ENCODE results near the gene UNG.

UNG gene

GRCh38 chr12:109065853-109066193 lies 31.6 kb upstream of the UNG start:
- CTCF ChIA-PET: no interaction called here
- Mint-ChIP-seq H3K4me1 (no peaks in the 10 kb centered on the region), H3K4me3 (no peak overlapping the region)

GRCh38 chr12:109069307-109070271 lies 27.8 kb upstream of the UNG start:
- CTCF ChIA-PET: interaction anchor here (1.2 kb wide), 1 partner anchor 23 kb away, joined by 8 read pairs; the partner anchor contains the start of gene ALKBH2
- Mint-ChIP-seq H3K36me3 (peaks cover 7% of the 10 kb centered on the region), H3K4me1 (no peaks in the 10 kb centered on the region), H3K4me3 (no peak overlapping the region), H3K9me3 (no peaks in the 10 kb centered on the region), H3K27ac (no peak overlapping the region), H3K27me3 (no peaks in the 10 kb centered on the region)
- DNase-seq: no peak

More at GRCh38 chr12:109065853-109066193, 31.6 kb upstream of the UNG start:
- Mint-ChIP-seq H3K36me3 (no peaks in the 10 kb centered on the region), H3K27ac (no peak overlapping the region), H3K9me3 (no peaks in the 10 kb centered on the region), H3K27me3 (no peaks in the 10 kb centered on the region)
- DNase-seq: no peak

GRCh38 chr12:109074866-109075265 lies 22.5 kb upstream of the UNG start:
- no peak for DNase-seq
- Mint-ChIP-seq H3K36me3 (peaks cover 29% of the 10 kb centered on the region), H3K4me1 (no peaks in the 10 kb centered on the region)

GRCh38 chr12:109082751-109083150 lies 14.6 kb upstream of the UNG start:
- H3K27ac Mint-ChIP-seq: no peak overlapping the region
- H3K4me3 Mint-ChIP-seq: no peak overlapping the region
- no peak for DNase-seq
- no peaks in the 10 kb centered on the region for H3K4me1 Mint-ChIP-seq
- CTCF ChIA-PET: no interaction called here
- H3K36me3 Mint-ChIP-seq: peaks cover 20% of the 10 kb centered on the region
- H3K27me3 Mint-ChIP-seq: no peaks in the 10 kb centered on the region
- peaks cover 4% of the 10 kb centered on the region for H3K9me3 Mint-ChIP-seq

More at GRCh38 chr12:109074866-109075265, 22.5 kb upstream of the UNG start:
- Mint-ChIP-seq H3K4me3 (no peak overlapping the region), H3K27me3 (no peaks in the 10 kb centered on the region), H3K27ac (no peak overlapping the region), H3K9me3 (peaks cover 4% of the 10 kb centered on the region)
- CTCF ChIA-PET: no interaction called here

- CTCF ChIA-PET: interaction anchor here (1.4 kb wide), 1 partner anchor 310 kb away, joined by 3 read pairs; no protein-coding TSS in a partner anchor
- Mint-ChIP-seq H3K9me3 (no peaks in the 10 kb centered on the region), H3K27ac (no peak overlapping the region), H3K36me3 (peaks cover 12% of the 10 kb centered on the region), H3K4me1 (no peaks in the 10 kb centered on the region), H3K27me3 (no peaks in the 10 kb centered on the region), H3K4me3 (no peak overlapping the region)
- DNase-seq: no peak
Observed at GRCh38 chr12:109084425-109084824, 13.0 kb upstream of the UNG start.

- CTCF ChIA-PET: no interaction called here
- Mint-ChIP-seq H3K4me1 (peaks cover 6% of the 10 kb centered on the region), H3K27me3 (no peaks in the 10 kb centered on the region), H3K36me3 (peaks cover 6% of the 10 kb centered on the region), H3K27ac (no peak overlapping the region), H3K9me3 (no peaks in the 10 kb centered on the region), H3K4me3 (no peak overlapping the region)
- DNase-seq: no peak
Observed at GRCh38 chr12:109085590-109085989, 11.8 kb upstream of the UNG start.

- Mint-ChIP-seq H3K4me1 (peaks cover 19% of the 10 kb centered on the region), H3K27me3 (no peaks in the 10 kb centered on the region), H3K36me3 (peaks cover 10% of the 10 kb centered on the region), H3K4me3 (no peak overlapping the region), H3K9me3 (no peaks in the 10 kb centered on the region), H3K27ac (no peak overlapping the region)
- DNase-seq: no peak
- CTCF ChIA-PET: interaction anchor here (1.0 to 1.1 kb wide), 2 partner anchors 35 to 137 kb away, joined by 3 to 4 read pairs; partner anchors contain the start of gene USP30
Observed at GRCh38 chr12:109087250-109087649, 10.1 kb upstream of the UNG start.

- DNase-seq: no peak
- H3K27ac Mint-ChIP-seq: no peak overlapping the region
- CTCF ChIA-PET: no interaction called here
- no peaks in the 10 kb centered on the region for H3K27me3 Mint-ChIP-seq
- H3K9me3 Mint-ChIP-seq: no peaks in the 10 kb centered on the region
- peaks cover 12% of the 10 kb centered on the region for H3K36me3 Mint-ChIP-seq
- H3K4me3 Mint-ChIP-seq: no peak overlapping the region
- H3K4me1 Mint-ChIP-seq: peaks cover 35% of the 10 kb centered on the region
Observed at GRCh38 chr12:109088818-109089217, 8.6 kb upstream of the UNG start.

GRCh38 chr12:109089683-109090082 lies 7.7 kb upstream of the UNG start:
- peaks cover 12% of the 10 kb centered on the region for H3K36me3 Mint-ChIP-seq
- no peak overlapping the region for H3K4me3 Mint-ChIP-seq

GRCh38 chr12:109092497-109093021 lies 4.8 kb upstream of the UNG start:
- no peak for DNase-seq
- Mint-ChIP-seq H3K27me3 (no peaks in the 10 kb centered on the region), H3K4me3 (peak overlapping the region; percentile 76), H3K9me3 (no peaks in the 10 kb centered on the region), H3K36me3 (peaks cover 9% of the 10 kb centered on the region), H3K4me1 (peaks cover 39% of the 10 kb centered on the region), H3K27ac (peak overlapping the region; percentile 83)
- CTCF ChIA-PET: interaction anchor here (0.9 to 4.9 kb wide), 11 partner anchors 23 to 528 kb away, joined by 3 to 19 read pairs (median 4); no protein-coding TSS in a partner anchor

More at GRCh38 chr12:109089683-109090082, 7.7 kb upstream of the UNG start:
- Mint-ChIP-seq H3K27ac (no peak overlapping the region), H3K4me1 (peaks cover 39% of the 10 kb centered on the region), H3K27me3 (no peaks in the 10 kb centered on the region), H3K9me3 (no peaks in the 10 kb centered on the region)
- CTCF ChIA-PET: no interaction called here
- no peak for DNase-seq

- DNase-seq: peak; percentile 95
- no peaks in the 10 kb centered on the region for H3K27me3 Mint-ChIP-seq
- H3K36me3 Mint-ChIP-seq: peaks cover 9% of the 10 kb centered on the region
- CTCF ChIA-PET: interaction anchor here (0.9 to 4.9 kb wide), 13 partner anchors 10 to 528 kb away, joined by 3 to 19 read pairs (median 4); no protein-coding TSS in a partner anchor
- H3K4me3 Mint-ChIP-seq: peak within 1 kb of the TSS; percentile 76
- H3K4me1 Mint-ChIP-seq: peaks cover 42% of the 10 kb centered on the region
- H3K27ac Mint-ChIP-seq: peak within 1 kb of the TSS; percentile 83
- H3K9me3 Mint-ChIP-seq: no peaks in the 10 kb centered on the region
Observed at GRCh38 chr12:109093022-109093918, 4.1 kb upstream of the UNG start, which contains the start of gene ALKBH2. TSS of gene ALKBH2 (minus strand) at chr12:109093472. CDS start at chr12:109092786, 686 bp downstream.

GRCh38 chr12:109097140-109097434 lies 310 bp upstream of the UNG start:
- Mint-ChIP-seq H3K27me3 (peaks cover 3% of the 10 kb centered on the region), H3K27ac (no peak overlapping the region), H3K4me1 (peaks cover 48% of the 10 kb centered on the region), H3K36me3 (peaks cover 21% of the 10 kb centered on the region), H3K4me3 (peak overlapping the region; percentile 75), H3K9me3 (no peaks in the 10 kb centered on the region)
- DNase-seq: no peak
- CTCF ChIA-PET: no interaction called here

- H3K27me3 Mint-ChIP-seq: peaks cover 3% of the 10 kb centered on the region
- H3K36me3 Mint-ChIP-seq: peaks cover 21% of the 10 kb centered on the region
- DNase-seq: no peak
- CTCF ChIA-PET: interaction anchor here (2.8 kb wide), 1 partner anchor 14 kb away, joined by 17 read pairs; no protein-coding TSS in a partner anchor
- peaks cover 37% of the 10 kb centered on the region for H3K4me1 Mint-ChIP-seq
- H3K9me3 Mint-ChIP-seq: no peaks in the 10 kb centered on the region
- H3K27ac Mint-ChIP-seq: peak overlapping the region; percentile 43
- peak overlapping the region; percentile 75 for H3K4me3 Mint-ChIP-seq
Observed at GRCh38 chr12:109098183-109098604, 797 bp downstream of the UNG start.

GRCh38 chr12:109098651-109099050 lies 1.3 kb downstream of the UNG start:
- peak overlapping the region; percentile 43 for H3K27ac Mint-ChIP-seq
- H3K4me1 Mint-ChIP-seq: peaks cover 33% of the 10 kb centered on the region
- H3K27me3 Mint-ChIP-seq: peaks cover 3% of the 10 kb centered on the region
- CTCF ChIA-PET: interaction anchor here (1.0 to 2.8 kb wide), 2 partner anchors 14 to 26 kb away, joined by 3 to 17 read pairs; no protein-coding TSS in a partner anchor
- no peak for DNase-seq
- peaks cover 24% of the 10 kb centered on the region for H3K36me3 Mint-ChIP-seq
- H3K9me3 Mint-ChIP-seq: no peaks in the 10 kb centered on the region
- peak overlapping the region; percentile 75 for H3K4me3 Mint-ChIP-seq

Measured in activated naive CD4-positive, alpha-beta T cell treated with anti-CD3 and anti-CD28 coated beads, Interleukin-2, amount 10 ng/mL, durations not matched to agents 7 days and 5 days (primary cell).